Endothelial cell of umbilical vein (primary cell): Measurements from ENCODE around the gene TFPI2. TPM values are rescaled to one million over a fixed set of nuclear protein-coding genes. Genes with fewer than 3 reads are reported as not detected.

Experiments
- BruUV-seq: library from RNA; stranded (reverse); fragments of 400-500 nt; replicated peaks from 2 replicates; lab custom pipeline; 2021; lab: Mats Ljungman, UMichigan
- CTCF ChIA-PET: fragments of 300-600, 350-600 bp; sonication (Branson Sonifier 250); formaldehyde crosslinking; loops from one replicate; lab custom pipeline; 2021; ENCODE audit warnings: antibody characterized with exemption, inconsistent platforms; lab: Charles Lee
- POLR2A ChIA-PET: fragments of 300-600, 350-600 bp; sonication (Branson Sonifier 250); formaldehyde crosslinking; loops from one replicate; lab custom pipeline; 2021; ENCODE audit warnings: antibody characterized with exemption, inconsistent platforms; lab: Charles Lee
- DNase-seq: peaks from one replicate; pipeline ENCODE4 v3.0.0-alpha.2; 2011; ENCODE audit warnings: low read depth, low spot score
- FAIRE-seq: peaks from 2 replicates; lab custom pipeline; 2011; peaks lifted over from hg19 to GRCh38; lab: Jason Lieb, UNC
- H2AFZ ChIP-seq: 2 replicates; pipeline ENCODE4 v1.6.0; 2012; ENCODE audit warnings: low read depth, low read length, control low read depth, inconsistent platforms
- H3K27ac ChIP-seq: 2 replicates; pipeline ENCODE4 v1.5.1; 2011; ENCODE audit warnings: low read depth, mild to moderate bottlenecking, control low read depth, low read length, moderate library complexity; ENCODE audit not compliant: insufficient read depth
- H3K27me3 ChIP-seq, 2 experiments: 2 replicates each; pipeline versions ENCODE4 v1.6.0 to v1.6.1; 2011; ENCODE audit warnings: low read length in 2 of 2, mixed read lengths in 1 of 2; ENCODE audit not compliant: control insufficient read depth in 2 of 2, insufficient read depth in 2 of 2
- H3K36me3 ChIP-seq, 2 experiments: 2 replicates in 1 of 2; 3 replicates in 1 of 2; pipeline ENCODE4 v1.5.1; 2011; ENCODE audit warnings: low read length in 2 of 2, mild to moderate bottlenecking in 1 of 2, moderate library complexity in 1 of 2; ENCODE audit not compliant: control insufficient read depth in 2 of 2, insufficient read depth in 2 of 2; ENCODE audit errors: extremely low read depth in 1 of 2
- H3K4me1 ChIP-seq: 3 replicates; pipeline ENCODE4 v1.5.1; 2011; ENCODE audit warnings: mild to moderate bottlenecking, low read length; ENCODE audit not compliant: control insufficient read depth, insufficient read depth; ENCODE audit errors: extremely low read depth
- H3K4me2 ChIP-seq: 2 replicates; pipeline ENCODE4 v1.6.1; 2011; ENCODE audit warnings: low read length, control low read depth, mixed read lengths; ENCODE audit not compliant: insufficient read depth
- H3K4me3 ChIP-seq, 3 experiments: fragments of 200-600 bp in 1 of 3; sonication (generic), shearing (Covaris generic) in 1 of 3; replicated peaks in 1 of 3; 2 replicates each; pipeline ENCODE4 v1.5.1; 2011 to 2016; ENCODE audit warnings: control low read depth in 3 of 3, low read length in 3 of 3, mild to moderate bottlenecking in 2 of 3, inconsistent platforms in 1 of 3, low read depth in 1 of 3, moderate library complexity in 1 of 3; ENCODE audit not compliant: insufficient read depth in 1 of 3
- H3K79me2 ChIP-seq: 2 replicates; pipeline ENCODE4 v1.6.0; 2012; ENCODE audit warnings: low read length, inconsistent platforms; ENCODE audit not compliant: control insufficient read depth, insufficient read depth
- H3K9ac ChIP-seq: replicated peaks from 2 replicates; pipeline ENCODE3; 2011; ENCODE audit warnings: low read length, control low read depth; ENCODE audit not compliant: insufficient read depth; ENCODE audit errors: extremely low read depth
- H3K9me1 ChIP-seq: replicated peaks from 3 replicates; pipeline ENCODE4 v1.6.0; 2011; ENCODE audit warnings: mild to moderate bottlenecking, low read length; ENCODE audit not compliant: control insufficient read depth, insufficient read depth; ENCODE audit errors: extremely low read depth
- H3K9me3 ChIP-seq: replicated peaks from 2 replicates; pipeline ENCODE4 v1.5.1; 2012; ENCODE audit warnings: low read length, inconsistent platforms; ENCODE audit not compliant: control insufficient read depth, insufficient read depth
- H4K20me1 ChIP-seq: replicated peaks from 2 replicates; pipeline ENCODE3; 2011; ENCODE audit warnings: mild to moderate bottlenecking, low read length; ENCODE audit not compliant: control insufficient read depth, insufficient read depth; ENCODE audit errors: extremely low read depth
- EZH2 ChIP-seq: IDR thresholded peaks from 2 replicates; pipeline ENCODE4 v1.6.1; 2012; ENCODE audit warnings: borderline replicate concordance, low read depth, mild to moderate bottlenecking, moderate library complexity, low read length, inconsistent platforms; ENCODE audit not compliant: severe bottlenecking
- FOS ChIP-seq: IDR thresholded peaks from 2 replicates; pipeline ENCODE4 v1.6.1; 2011; ENCODE audit warnings: mild to moderate bottlenecking, low read length, moderate library complexity, borderline replicate concordance; ENCODE audit not compliant: insufficient read depth
- GATA2 ChIP-seq: IDR thresholded peaks from 2 replicates; pipeline ENCODE4 v1.7.0; 2011; ENCODE audit warnings: low read depth, mild to moderate bottlenecking, moderate library complexity, mixed read lengths, low read length; ENCODE audit not compliant: insufficient read length, insufficient read depth
- JUN ChIP-seq: IDR thresholded peaks from 2 replicates; pipeline ENCODE4 v1.6.1; 2011; ENCODE audit warnings: borderline replicate concordance, low read depth; ENCODE audit not compliant: insufficient read length, insufficient read depth
- MAX ChIP-seq: IDR thresholded peaks from 2 replicates; pipeline ENCODE4 v1.6.1; 2011; ENCODE audit not compliant: insufficient read depth, insufficient read length
- MYC ChIP-seq: IDR thresholded peaks from one replicate; pipeline ENCODE4 v1.6.1; 2011; ENCODE audit warnings: mild to moderate bottlenecking, low read depth, low read length
- POLR2A ChIP-seq: IDR thresholded peaks from 2 replicates; pipeline ENCODE4 v1.6.1; 2012; ENCODE audit warnings: low read depth, mild to moderate bottlenecking, control low read depth, low read length
- POLR2AphosphoS5 ChIP-seq: IDR thresholded peaks from 2 replicates; pipeline ENCODE4 v1.6.1; 2012; ENCODE audit warnings: low read depth, mild to moderate bottlenecking, control low read depth, low read length, moderate library complexity; ENCODE audit not compliant: insufficient read depth
- dilution Hi-C: fragments of 300-500 bp; cut with MboI; formaldehyde crosslinking; loops from one replicate; pipeline ENCODE4 v1.15.0; 2019; ENCODE audit warnings: low sequenced_read_pairs; ENCODE audit not compliant: extremely low pct_ligation_motif_present
- intact Hi-C: fragments of 100-400 bp; cut with micrococcal nuclease; formaldehyde crosslinking; loops from one replicate; pipeline ENCODE4 v1.10.0; 2022
- polyA plus RNA-seq, 4 experiments: library from polyadenylated mRNA; depleted of rRNA in 3 of 4; stranded (reverse) in 3 of 4; unstranded in 1 of 4; fragments of >200 nt; gene quantifications; 2 replicates each; pipeline versions ENCODE4 v1.2.1 to v1.2.3, GENCODE V29; 2011 to 2012; ENCODE audit warnings: missing spikeins in 1 of 4
- total RNA-seq: library from RNA; stranded (reverse); gene quantifications from 2 replicates; pipeline ENCODE4 v1.2.3, GENCODE V29; 2021
- TF ChIP-seq, protein P1 (sequence below), 2 donors: IDR thresholded peaks; 1 replicate in 1 of 2; 2 replicates in 1 of 2; pipeline ENCODE4 v1.5.1; 2011; ENCODE audit warnings: low read length in 2 of 2, mild to moderate bottlenecking in 2 of 2, moderate library complexity in 2 of 2, control low read depth in 1 of 2, inconsistent platforms in 1 of 2, low read depth in 1 of 2; ENCODE audit not compliant: insufficient read depth in 1 of 2; ENCODE audit errors: extremely low read depth in 1 of 2

Gene TFPI2
- total and polyA plus RNA-seq, 2 donors (not counting 3 experiments of a cell fraction or from before 2014, with no cell fraction given) = 49.9 to 65.9 TPM

DNA sequence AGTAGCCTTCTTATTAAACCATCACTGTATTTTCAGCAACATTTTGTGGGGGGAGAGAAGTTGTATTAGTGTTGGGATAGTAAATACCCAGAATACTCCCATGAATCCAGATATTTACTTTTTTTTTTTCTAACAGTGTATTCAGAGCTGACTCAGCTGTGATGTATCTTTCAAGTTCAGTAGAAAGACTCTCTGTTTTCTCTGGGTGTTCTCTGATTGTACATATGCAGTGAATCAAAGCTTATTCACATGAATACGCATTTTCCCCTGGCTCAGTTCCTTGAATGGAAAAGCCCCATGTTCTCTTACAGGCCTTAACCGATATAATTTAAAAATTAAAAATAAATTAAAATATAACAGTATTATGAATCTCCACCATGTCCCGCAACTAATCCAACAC, 1.3 kb downstream of the TFPI2 start:
- no peaks in the 10 kb centered on the region for H4K20me1 ChIP-seq
- no peak overlapping the region for H3K27ac ChIP-seq
- H3K9ac ChIP-seq = no peak overlapping the region
- H3K4me2 ChIP-seq = no peak overlapping the region
- H3K9me3 ChIP-seq = no peaks in the 10 kb centered on the region
- no peak overlapping the region for H3K4me3 ChIP-seq
- CTCF ChIA-PET = interaction anchor here (1.9 to 5.0 kb wide), 2 partner anchors 14 to 198 kb away, joined by 10 to 18 read pairs; no protein-coding TSS in a partner anchor
- dilution Hi-C loops (no loop called here), intact Hi-C loops (no loop called here)
- TF ChIP-seq POLR2AphosphoS5 (no peak), GATA2 (no peak), POLR2A (no peak), FOS (no peak), EZH2 (no peak), JUN (no peak), MAX (no peak), MYC (no peak)
- TF ChIP-seq, protein P1, sequence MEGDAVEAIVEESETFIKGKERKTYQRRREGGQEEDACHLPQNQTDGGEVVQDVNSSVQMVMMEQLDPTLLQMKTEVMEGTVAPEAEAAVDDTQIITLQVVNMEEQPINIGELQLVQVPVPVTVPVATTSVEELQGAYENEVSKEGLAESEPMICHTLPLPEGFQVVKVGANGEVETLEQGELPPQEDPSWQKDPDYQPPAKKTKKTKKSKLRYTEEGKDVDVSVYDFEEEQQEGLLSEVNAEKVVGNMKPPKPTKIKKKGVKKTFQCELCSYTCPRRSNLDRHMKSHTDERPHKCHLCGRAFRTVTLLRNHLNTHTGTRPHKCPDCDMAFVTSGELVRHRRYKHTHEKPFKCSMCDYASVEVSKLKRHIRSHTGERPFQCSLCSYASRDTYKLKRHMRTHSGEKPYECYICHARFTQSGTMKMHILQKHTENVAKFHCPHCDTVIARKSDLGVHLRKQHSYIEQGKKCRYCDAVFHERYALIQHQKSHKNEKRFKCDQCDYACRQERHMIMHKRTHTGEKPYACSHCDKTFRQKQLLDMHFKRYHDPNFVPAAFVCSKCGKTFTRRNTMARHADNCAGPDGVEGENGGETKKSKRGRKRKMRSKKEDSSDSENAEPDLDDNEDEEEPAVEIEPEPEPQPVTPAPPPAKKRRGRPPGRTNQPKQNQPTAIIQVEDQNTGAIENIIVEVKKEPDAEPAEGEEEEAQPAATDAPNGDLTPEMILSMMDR (IDR thresholded peaks at IDR 0.05; ENCODE audit: extremely low read depth in 1 of 2, insufficient read depth in 1 of 2, low read depth in 1 of 2, low read length in 2 of 2) = no peak
- H3K9me1 ChIP-seq = no peaks in the 10 kb centered on the region
- no peak for DNase-seq
- peaks cover 14% of the 10 kb centered on the region for H3K4me1 ChIP-seq
- H3K36me3 ChIP-seq = no peaks in the 10 kb centered on the region
- H3K27me3 ChIP-seq = peaks cover 0 to 3% of the 10 kb centered on the region in 2 experiments
- H3K79me2 ChIP-seq = no peaks in the 10 kb centered on the region
- FAIRE-seq = no peak
- H2AFZ ChIP-seq = no peak overlapping the region
- POLR2A ChIA-PET = no interaction called here
- no TSS peak for BruUV-seq
